H1 (cell line): ENCODE data around the gene RFPL1. TPM values are rescaled to one million over a fixed set of nuclear protein-coding genes. Genes with fewer than 3 reads are reported as not detected.

ENCODE experiments used
- BCL11A ChIP-seq, 2 experiments: IDR thresholded peaks; one replicate each; pipeline ENCODE4 v1.6.1; 2011; ENCODE audit warnings: low read depth in 2 of 2, low read length in 2 of 2, mild to moderate bottlenecking in 2 of 2
- CBX8 ChIP-seq: fragments of 300-800, 300-1000 bp; sonication (generic); IDR thresholded peaks from 2 replicates; pipeline ENCODE4 v1.7.1; 2016; ENCODE audit warnings: low read depth, low read length, borderline replicate concordance
- CEBPB ChIP-seq: IDR thresholded peaks from 2 replicates; pipeline ENCODE4 v1.6.1; 2012; ENCODE audit warnings: low read depth, low read length
- CTBP2 ChIP-seq: IDR thresholded peaks from 2 replicates; pipeline ENCODE4 v1.7.0; 2011; ENCODE audit warnings: borderline replicate concordance, mild to moderate bottlenecking, moderate library complexity, mixed read lengths, low read length; ENCODE audit not compliant: insufficient read depth, insufficient read length
- JUND ChIP-seq: IDR thresholded peaks from 2 replicates; pipeline ENCODE4 v1.6.1; 2011; ENCODE audit warnings: mild to moderate bottlenecking, improper control_type of control experiment, low read length
- KDM5A ChIP-seq: fragments of 200-600 bp; IDR thresholded peaks from 2 replicates; pipeline ENCODE4 v1.7.1; 2012; ENCODE audit warnings: mild to moderate bottlenecking, low read length, inconsistent platforms, mixed read lengths
- POU5F1 ChIP-seq: IDR thresholded peaks from 2 replicates; pipeline ENCODE4 v1.6.1; 2011; ENCODE audit warnings: low read depth, mild to moderate bottlenecking, low read length, moderate library complexity
- RBBP5 ChIP-seq: IDR thresholded peaks from 2 replicates; pipeline ENCODE4 v1.7.1; 2012; ENCODE audit warnings: low read depth, mild to moderate bottlenecking, inconsistent platforms, low read length, moderate library complexity, borderline replicate concordance
- RNF2 ChIP-seq: fragments of 200-900, 300-1000 bp; sonication (generic); IDR thresholded peaks from 2 replicates; pipeline ENCODE4 v1.7.1; 2016; ENCODE audit warnings: borderline replicate concordance, low read depth, mild to moderate bottlenecking, antibody characterized with exemption, low read length; ENCODE audit not compliant: poor library complexity, severe bottlenecking; ENCODE audit errors: missing control alignments
- polyA plus RNA-seq, 7 experiments: library from polyadenylated mRNA; depleted of rRNA in 3 of 7; stranded (reverse) in 5 of 7; unstranded in 2 of 7; fragments of >200 nt in 5 of 7; fragments of 200-250 nt in 2 of 7; gene quantifications; 1 replicate in 5 of 7; 2 replicates in 1 of 7; 4 replicates in 1 of 7; pipeline versions ENCODE4 v1.2.1 to v1.2.3, GENCODE V29; 2011 to 2013; ENCODE audit warnings: missing spikeins in 2 of 7, mixed read lengths in 2 of 7
- total RNA-seq: library from RNA; stranded (reverse); fragmentation: NEBNext Ultra II Directional; extraction: Animal tissue kit (Norgen Biotek cat#: 25700); gene quantifications from 2 replicates; pipeline ENCODE4 v1.2.1, GENCODE V29; 2021
- TF ChIP-seq, protein P1 (sequence below): fragments of 300-600 bp; sonication (generic); IDR thresholded peaks from 2 replicates; pipeline ENCODE4 v1.7.1; 2012; ENCODE audit warnings: low read length, moderate library complexity, mild to moderate bottlenecking, inconsistent platforms; ENCODE audit not compliant: insufficient replicate concordance

The RFPL1 gene
- total and polyA plus RNA-seq, 2 of the 8 experiments (the other 6 are each of a cell fraction or from before 2014, with no cell fraction given), result not detected

DNA sequence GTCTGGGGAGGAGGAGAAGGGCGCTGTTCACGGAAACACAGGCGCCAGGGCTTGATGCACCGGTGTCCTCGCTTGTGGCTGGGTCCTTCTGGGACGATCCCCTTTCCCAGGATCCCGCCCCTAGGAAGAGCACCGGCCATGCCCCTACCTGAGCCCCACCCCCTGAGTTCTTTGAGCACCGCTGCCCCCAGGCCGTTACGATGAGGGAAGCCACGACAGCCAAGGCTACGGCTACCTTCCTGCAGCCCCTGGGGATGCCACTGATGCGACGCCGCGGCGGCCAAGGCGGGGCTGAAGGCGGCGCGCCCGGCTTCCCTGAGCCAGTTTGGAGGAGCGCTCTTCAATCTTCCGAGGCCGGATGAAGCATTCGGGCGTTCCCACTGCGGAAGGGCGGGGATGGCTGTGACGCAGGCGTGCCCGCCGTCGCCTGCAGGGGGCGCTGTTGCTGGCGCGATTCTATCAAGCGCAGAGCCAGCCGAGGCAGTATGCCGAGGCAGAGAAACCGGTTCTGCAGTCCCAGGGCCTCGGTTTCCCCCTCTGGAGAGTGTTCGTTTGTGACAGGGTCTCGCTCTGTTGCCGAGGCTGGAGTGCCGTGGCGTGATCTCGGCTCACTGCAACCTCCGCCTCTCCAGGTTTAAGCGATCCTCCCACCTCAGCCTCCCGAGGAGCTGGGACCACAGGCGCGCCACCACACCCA lies 31.9 kb downstream of the RFPL1 start (continued):
- TF ChIP-seq, protein P1, sequence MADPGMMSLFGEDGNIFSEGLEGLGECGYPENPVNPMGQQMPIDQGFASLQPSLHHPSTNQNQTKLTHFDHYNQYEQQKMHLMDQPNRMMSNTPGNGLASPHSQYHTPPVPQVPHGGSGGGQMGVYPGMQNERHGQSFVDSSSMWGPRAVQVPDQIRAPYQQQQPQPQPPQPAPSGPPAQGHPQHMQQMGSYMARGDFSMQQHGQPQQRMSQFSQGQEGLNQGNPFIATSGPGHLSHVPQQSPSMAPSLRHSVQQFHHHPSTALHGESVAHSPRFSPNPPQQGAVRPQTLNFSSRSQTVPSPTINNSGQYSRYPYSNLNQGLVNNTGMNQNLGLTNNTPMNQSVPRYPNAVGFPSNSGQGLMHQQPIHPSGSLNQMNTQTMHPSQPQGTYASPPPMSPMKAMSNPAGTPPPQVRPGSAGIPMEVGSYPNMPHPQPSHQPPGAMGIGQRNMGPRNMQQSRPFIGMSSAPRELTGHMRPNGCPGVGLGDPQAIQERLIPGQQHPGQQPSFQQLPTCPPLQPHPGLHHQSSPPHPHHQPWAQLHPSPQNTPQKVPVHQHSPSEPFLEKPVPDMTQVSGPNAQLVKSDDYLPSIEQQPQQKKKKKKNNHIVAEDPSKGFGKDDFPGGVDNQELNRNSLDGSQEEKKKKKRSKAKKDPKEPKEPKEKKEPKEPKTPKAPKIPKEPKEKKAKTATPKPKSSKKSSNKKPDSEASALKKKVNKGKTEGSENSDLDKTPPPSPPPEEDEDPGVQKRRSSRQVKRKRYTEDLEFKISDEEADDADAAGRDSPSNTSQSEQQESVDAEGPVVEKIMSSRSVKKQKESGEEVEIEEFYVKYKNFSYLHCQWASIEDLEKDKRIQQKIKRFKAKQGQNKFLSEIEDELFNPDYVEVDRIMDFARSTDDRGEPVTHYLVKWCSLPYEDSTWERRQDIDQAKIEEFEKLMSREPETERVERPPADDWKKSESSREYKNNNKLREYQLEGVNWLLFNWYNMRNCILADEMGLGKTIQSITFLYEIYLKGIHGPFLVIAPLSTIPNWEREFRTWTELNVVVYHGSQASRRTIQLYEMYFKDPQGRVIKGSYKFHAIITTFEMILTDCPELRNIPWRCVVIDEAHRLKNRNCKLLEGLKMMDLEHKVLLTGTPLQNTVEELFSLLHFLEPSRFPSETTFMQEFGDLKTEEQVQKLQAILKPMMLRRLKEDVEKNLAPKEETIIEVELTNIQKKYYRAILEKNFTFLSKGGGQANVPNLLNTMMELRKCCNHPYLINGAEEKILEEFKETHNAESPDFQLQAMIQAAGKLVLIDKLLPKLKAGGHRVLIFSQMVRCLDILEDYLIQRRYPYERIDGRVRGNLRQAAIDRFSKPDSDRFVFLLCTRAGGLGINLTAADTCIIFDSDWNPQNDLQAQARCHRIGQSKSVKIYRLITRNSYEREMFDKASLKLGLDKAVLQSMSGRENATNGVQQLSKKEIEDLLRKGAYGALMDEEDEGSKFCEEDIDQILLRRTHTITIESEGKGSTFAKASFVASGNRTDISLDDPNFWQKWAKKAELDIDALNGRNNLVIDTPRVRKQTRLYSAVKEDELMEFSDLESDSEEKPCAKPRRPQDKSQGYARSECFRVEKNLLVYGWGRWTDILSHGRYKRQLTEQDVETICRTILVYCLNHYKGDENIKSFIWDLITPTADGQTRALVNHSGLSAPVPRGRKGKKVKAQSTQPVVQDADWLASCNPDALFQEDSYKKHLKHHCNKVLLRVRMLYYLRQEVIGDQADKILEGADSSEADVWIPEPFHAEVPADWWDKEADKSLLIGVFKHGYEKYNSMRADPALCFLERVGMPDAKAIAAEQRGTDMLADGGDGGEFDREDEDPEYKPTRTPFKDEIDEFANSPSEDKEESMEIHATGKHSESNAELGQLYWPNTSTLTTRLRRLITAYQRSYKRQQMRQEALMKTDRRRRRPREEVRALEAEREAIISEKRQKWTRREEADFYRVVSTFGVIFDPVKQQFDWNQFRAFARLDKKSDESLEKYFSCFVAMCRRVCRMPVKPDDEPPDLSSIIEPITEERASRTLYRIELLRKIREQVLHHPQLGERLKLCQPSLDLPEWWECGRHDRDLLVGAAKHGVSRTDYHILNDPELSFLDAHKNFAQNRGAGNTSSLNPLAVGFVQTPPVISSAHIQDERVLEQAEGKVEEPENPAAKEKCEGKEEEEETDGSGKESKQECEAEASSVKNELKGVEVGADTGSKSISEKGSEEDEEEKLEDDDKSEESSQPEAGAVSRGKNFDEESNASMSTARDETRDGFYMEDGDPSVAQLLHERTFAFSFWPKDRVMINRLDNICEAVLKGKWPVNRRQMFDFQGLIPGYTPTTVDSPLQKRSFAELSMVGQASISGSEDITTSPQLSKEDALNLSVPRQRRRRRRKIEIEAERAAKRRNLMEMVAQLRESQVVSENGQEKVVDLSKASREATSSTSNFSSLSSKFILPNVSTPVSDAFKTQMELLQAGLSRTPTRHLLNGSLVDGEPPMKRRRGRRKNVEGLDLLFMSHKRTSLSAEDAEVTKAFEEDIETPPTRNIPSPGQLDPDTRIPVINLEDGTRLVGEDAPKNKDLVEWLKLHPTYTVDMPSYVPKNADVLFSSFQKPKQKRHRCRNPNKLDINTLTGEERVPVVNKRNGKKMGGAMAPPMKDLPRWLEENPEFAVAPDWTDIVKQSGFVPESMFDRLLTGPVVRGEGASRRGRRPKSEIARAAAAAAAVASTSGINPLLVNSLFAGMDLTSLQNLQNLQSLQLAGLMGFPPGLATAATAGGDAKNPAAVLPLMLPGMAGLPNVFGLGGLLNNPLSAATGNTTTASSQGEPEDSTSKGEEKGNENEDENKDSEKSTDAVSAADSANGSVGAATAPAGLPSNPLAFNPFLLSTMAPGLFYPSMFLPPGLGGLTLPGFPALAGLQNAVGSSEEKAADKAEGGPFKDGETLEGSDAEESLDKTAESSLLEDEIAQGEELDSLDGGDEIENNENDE, result no peak
- TF ChIP-seq CTBP2 (no peak), RBBP5 (peak; percentile 32; the same call in 1 of the 2 replicates), POU5F1 (no peak), CBX8 (no peak), BCL11A (IDR thresholded peaks at IDR 0.05; ENCODE audit: low read depth in 2 of 2, low read length in 2 of 2) (no peak), CEBPB (no peak), KDM5A (no peak), RNF2 (no peak), JUND (peak; percentile 55; the same call in 1 of the 2 replicates)
